Nephron progenitor cell (in vitro differentiated cells): ENCODE measurements around the gene OR1I1.
"Not testable (repeated sequence)": the region's sequence is repeated elsewhere in the genome, so short reads cannot be mapped to it uniquely, and the experiment has no call there.

ENCODE experiments used
- DNase-seq: peaks from one replicate; pipeline ENCODE4 v3.0.0; 2021
- H3K27ac Mint-ChIP-seq: 2 replicates; pipeline ENCODE4 v1.8.0; 2021; ENCODE audit warnings: mild to moderate bottlenecking, moderate library complexity, mixed read lengths
- H3K27me3 Mint-ChIP-seq: 2 replicates; pipeline ENCODE4 v1.8.0; 2021; ENCODE audit warnings: mild to moderate bottlenecking, low read depth, mixed read lengths; ENCODE audit not compliant: poor library complexity
- H3K36me3 Mint-ChIP-seq: 2 replicates; pipeline ENCODE4 v1.8.0; 2021; ENCODE audit warnings: low read depth, mixed read lengths
- H3K4me1 Mint-ChIP-seq: 2 replicates; pipeline ENCODE4 v1.8.0; 2021; ENCODE audit warnings: mixed read lengths
- H3K4me3 Mint-ChIP-seq: 2 replicates; pipeline ENCODE4 v1.8.0; 2021; ENCODE audit warnings: mild to moderate bottlenecking, moderate library complexity, mixed read lengths
- H3K9me3 Mint-ChIP-seq: 2 replicates; pipeline ENCODE4 v1.8.0; 2021; ENCODE audit warnings: mild to moderate bottlenecking, moderate library complexity, mixed read lengths
- TF ChIP-seq, protein P1 (sequence below): fragments of 200-600 bp; sonication (generic); IDR thresholded peaks from 2 replicates; pipeline ENCODE4 v1.5.0; 2021; ENCODE audit warnings: antibody characterized with exemption

OR1I1 gene

DNA sequence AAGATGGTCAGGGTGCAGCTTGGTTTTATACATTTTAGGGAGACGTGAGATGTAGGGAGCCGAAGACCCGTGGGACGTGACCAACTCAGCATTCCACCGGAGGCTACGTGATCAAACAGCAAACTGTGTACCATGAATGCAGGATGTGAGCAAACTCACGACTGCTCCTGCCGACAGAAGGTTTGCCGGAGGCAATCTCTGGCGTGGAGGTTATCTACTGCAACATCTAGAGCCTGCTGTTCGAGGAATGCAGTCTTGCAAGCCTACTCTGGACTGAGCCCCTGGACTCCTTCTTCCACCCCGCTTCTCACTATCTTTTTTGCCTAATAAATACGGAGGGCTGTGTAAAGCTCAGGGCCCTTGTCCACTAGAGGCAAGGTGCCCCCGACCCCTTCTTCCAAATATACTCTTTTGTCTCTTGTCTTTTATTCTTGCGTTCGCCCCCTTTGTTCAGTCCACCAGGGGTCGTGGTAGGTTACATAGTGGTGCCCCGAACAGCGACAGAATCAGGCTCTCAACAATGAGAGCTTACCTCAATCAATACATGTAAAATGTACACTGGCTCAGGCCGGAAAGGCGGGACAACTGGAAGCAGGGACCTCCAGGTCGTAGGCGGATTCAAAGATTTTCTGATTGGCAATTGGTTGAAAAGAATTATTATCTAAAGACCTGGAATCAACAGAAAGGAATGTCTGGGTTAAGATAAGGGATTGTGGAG is 8.9 kb upstream of the OR1I1 start:
- Mint-ChIP-seq H3K9me3 (peaks cover 29% of the 10 kb centered on the region), H3K27ac (no peak overlapping the region), H3K4me3 (no peak overlapping the region), H3K27me3 (peaks cover 12% of the 10 kb centered on the region), H3K4me1 (no peaks in the 10 kb centered on the region), H3K36me3 (no peaks in the 10 kb centered on the region)
- TF ChIP-seq, protein P1, sequence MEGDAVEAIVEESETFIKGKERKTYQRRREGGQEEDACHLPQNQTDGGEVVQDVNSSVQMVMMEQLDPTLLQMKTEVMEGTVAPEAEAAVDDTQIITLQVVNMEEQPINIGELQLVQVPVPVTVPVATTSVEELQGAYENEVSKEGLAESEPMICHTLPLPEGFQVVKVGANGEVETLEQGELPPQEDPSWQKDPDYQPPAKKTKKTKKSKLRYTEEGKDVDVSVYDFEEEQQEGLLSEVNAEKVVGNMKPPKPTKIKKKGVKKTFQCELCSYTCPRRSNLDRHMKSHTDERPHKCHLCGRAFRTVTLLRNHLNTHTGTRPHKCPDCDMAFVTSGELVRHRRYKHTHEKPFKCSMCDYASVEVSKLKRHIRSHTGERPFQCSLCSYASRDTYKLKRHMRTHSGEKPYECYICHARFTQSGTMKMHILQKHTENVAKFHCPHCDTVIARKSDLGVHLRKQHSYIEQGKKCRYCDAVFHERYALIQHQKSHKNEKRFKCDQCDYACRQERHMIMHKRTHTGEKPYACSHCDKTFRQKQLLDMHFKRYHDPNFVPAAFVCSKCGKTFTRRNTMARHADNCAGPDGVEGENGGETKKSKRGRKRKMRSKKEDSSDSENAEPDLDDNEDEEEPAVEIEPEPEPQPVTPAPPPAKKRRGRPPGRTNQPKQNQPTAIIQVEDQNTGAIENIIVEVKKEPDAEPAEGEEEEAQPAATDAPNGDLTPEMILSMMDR = no peak
- DNase-seq = no peak

DNA sequence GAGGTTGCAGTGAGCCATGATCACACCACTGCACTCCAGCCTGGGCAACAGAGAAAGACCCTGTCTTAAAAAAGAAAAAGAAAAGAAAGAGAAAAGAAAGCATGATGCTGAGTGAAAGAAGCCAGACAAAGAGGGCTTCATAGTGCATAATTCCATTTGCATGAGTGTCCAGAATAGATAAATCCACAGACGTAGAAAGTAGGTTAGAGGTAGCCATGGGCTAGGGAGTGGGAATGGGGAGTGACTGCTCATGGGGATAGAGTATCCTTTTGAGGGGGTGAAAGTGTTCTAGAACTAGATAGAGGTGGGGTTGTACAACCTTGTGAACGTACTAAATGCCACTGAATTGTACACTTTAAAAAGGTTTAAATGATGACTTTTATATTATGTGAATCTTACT is 7.6 kb upstream of the OR1I1 start:
- no peak overlapping the region for H3K4me3 Mint-ChIP-seq
- no peaks in the 10 kb centered on the region for H3K4me1 Mint-ChIP-seq
- no peak for DNase-seq
- H3K27ac Mint-ChIP-seq = peak overlapping the region; percentile 51
- H3K36me3 Mint-ChIP-seq = no peaks in the 10 kb centered on the region
- TF ChIP-seq, protein P1 = no peak
- peaks cover 12% of the 10 kb centered on the region for H3K27me3 Mint-ChIP-seq
- peaks cover 27% of the 10 kb centered on the region for H3K9me3 Mint-ChIP-seq

DNA sequence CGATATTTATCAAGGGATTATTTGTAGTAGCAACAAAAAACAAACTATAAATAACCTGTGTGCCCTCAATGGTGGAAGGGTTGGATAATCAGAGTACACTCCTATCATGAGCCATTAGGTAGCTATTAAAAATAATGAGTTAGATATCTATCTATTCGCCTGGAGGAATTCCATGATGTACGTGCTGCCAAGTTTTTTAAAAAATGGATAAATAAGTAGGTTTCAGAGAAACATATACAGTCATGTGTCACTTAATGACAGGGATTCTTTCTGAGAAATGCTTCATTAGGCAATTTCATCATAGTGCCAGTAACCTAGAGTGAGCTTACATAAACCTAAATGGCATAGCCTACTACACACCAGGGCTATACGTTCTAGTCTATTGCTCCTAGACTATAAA is 6.2 kb upstream of the OR1I1 start:
- Mint-ChIP-seq H3K27ac (no peak overlapping the region), H3K4me3 (no peak overlapping the region), H3K4me1 (no peaks in the 10 kb centered on the region), H3K36me3 (no peaks in the 10 kb centered on the region), H3K9me3 (peaks cover 17% of the 10 kb centered on the region), H3K27me3 (peaks cover 11% of the 10 kb centered on the region)
- no peak for DNase-seq
- TF ChIP-seq, protein P1 = no peak

DNA sequence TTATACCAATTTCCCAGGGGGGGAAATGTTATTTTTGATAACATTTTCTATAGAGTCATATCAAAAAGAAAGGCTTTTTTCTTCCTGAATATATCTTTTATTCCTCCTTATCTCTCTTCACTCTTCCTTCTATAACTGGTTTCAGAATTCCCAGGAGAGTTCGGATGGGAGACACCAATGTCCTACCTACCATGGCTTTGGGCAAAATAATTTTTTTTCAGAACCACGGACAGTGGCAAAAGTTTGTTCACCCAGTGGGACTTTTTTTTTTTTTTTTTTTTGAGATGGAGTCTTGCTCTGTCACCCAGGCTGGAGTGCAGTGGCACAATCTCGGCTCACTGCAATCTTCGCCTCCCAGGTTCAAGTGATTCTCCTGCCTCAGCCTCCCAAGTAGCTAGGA is 2.0 kb upstream of the OR1I1 start:
- not testable (repeated sequence) for H3K4me1 Mint-ChIP-seq, H3K27ac Mint-ChIP-seq, DNase-seq, H3K9me3 Mint-ChIP-seq, H3K27me3 Mint-ChIP-seq, H3K36me3 Mint-ChIP-seq, H3K4me3 Mint-ChIP-seq

DNA sequence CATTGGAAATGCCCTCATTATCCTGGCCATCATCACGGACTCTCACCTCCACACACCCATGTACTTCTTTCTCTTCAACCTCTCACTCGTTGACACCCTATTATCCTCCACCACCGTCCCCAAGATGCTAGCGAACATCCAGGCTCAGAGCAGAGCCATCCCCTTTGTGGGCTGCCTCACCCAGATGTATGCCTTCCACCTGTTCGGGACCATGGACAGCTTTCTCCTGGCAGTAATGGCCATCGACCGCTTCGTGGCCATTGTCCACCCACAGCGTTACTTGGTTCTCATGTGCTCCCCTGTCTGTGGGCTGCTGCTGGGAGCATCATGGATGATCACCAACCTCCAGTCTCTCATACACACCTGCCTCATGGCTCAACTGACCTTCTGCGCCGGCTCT is 5.2 kb downstream of the OR1I1 start:
- peaks cover 34% of the 10 kb centered on the region for H3K27me3 Mint-ChIP-seq
- no peak for DNase-seq
- TF ChIP-seq, protein P1 = no peak
- no peaks in the 10 kb centered on the region for H3K36me3 Mint-ChIP-seq
- H3K4me3 Mint-ChIP-seq = no peak overlapping the region
- H3K27ac Mint-ChIP-seq = no peak overlapping the region
- H3K4me1 Mint-ChIP-seq = no peaks in the 10 kb centered on the region
- no peaks in the 10 kb centered on the region for H3K9me3 Mint-ChIP-seq

DNA sequence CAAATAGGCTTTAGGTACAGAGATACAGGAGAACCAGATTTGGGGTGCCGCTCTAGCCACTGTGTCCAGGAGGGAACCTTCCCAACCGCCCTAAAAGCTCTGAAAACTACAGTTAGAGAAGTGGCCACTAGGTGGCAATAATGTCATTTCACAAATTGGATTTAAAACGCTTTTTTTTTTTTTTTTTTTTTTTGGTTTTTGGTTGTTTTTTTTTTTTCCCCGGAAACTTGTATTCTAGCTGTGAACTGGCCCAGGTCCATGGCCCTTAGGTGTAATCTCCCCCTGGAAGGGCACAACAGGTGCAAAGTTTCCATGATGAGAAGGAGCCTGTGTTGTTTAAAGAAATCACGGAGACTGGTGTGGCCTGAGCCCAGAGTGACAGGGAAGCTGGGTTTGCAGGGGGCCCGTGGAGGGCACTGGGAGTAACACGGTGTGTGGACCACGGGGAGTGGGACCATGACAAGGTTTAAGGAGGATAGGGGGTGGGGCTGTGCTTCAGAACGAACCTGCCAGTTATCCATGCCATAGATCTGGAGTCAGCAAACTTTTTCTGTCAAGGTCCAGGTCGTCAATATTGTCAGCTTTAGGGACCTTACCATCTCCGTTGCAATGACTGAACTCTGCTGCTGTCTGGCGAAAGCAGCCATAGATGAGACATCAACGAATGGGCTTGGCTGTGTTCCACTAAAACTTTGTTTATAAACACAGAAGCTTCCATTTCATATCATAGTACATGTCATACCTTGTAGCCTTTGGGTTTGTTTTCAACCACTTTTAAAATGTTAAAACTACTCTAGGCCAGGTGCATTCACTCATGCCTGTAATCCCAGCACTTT is 10.1 kb downstream of the OR1I1 start:
- no peaks in the 10 kb centered on the region for H3K36me3 Mint-ChIP-seq
- H3K4me1 Mint-ChIP-seq = no peaks in the 10 kb centered on the region
- DNase-seq = peak; percentile 41
- TF ChIP-seq, protein P1 = peak; percentile 69
- H3K4me3 Mint-ChIP-seq = no peak overlapping the region
- H3K27me3 Mint-ChIP-seq = peaks cover 21% of the 10 kb centered on the region
- no peak overlapping the region for H3K27ac Mint-ChIP-seq
- H3K9me3 Mint-ChIP-seq = no peaks in the 10 kb centered on the region
